Parathyroid adenoma (tissue), 2 donors: ENCODE results near the gene RMP24.
"Not testable (repeated sequence)": the region's sequence is repeated elsewhere in the genome, so short reads cannot be mapped to it uniquely, and the experiment has no call there.

Experiments used
- H2AFZ ChIP-seq: fragments of 300-600 bp; sonication (generic); one replicate; pipeline ENCODE4 v1.7.0; 2017; ENCODE audit warnings: antibody characterized with exemption, mild to moderate bottlenecking
- H3K27ac ChIP-seq: fragments of 300-600 bp; sonication (generic); one replicate; pipeline ENCODE4 v1.7.0; 2017
- H3K27me3 ChIP-seq: fragments of 300-600 bp; sonication (generic); one replicate; pipeline ENCODE4 v1.7.0; 2017; ENCODE audit warnings: low read length; ENCODE audit not compliant: control insufficient read depth, insufficient read depth
- H3K36me3 ChIP-seq: fragments of 300-600 bp; sonication (generic); one replicate; pipeline ENCODE4 v1.7.0; 2017; ENCODE audit warnings: low read length; ENCODE audit not compliant: control insufficient read depth, insufficient read depth
- H3K4me1 ChIP-seq: fragments of 300-600 bp; sonication (generic); one replicate; pipeline ENCODE4 v1.7.0; 2017; ENCODE audit warnings: control low read depth
- H3K4me2 ChIP-seq: fragments of 300-600 bp; sonication (generic); one replicate; pipeline ENCODE4 v1.7.0; 2017; ENCODE audit warnings: low read length
- H3K4me3 ChIP-seq: fragments of 300-600 bp; sonication (generic); one replicate; pipeline ENCODE4 v1.7.0; 2017; ENCODE audit warnings: low read depth, low read length
- H3K79me2 ChIP-seq: fragments of 300-600 bp; sonication (generic); one replicate; pipeline ENCODE4 v1.7.0; 2017; ENCODE audit warnings: control low read depth
- H3K9ac ChIP-seq: fragments of 300-600 bp; sonication (generic); one replicate; pipeline ENCODE4 v1.7.0; 2017; ENCODE audit warnings: mild to moderate bottlenecking
- H3K9me3 ChIP-seq: fragments of 300-600 bp; sonication (generic); one replicate; pipeline ENCODE4 v1.7.0; 2017; ENCODE audit warnings: low read length; ENCODE audit not compliant: control insufficient read depth
- CTCF ChIP-seq: fragments of 300-600 bp; sonication (generic); IDR thresholded peaks from one replicate; pipeline ENCODE4 v1.7.0; 2017; ENCODE audit warnings: antibody characterized with exemption, mild to moderate bottlenecking
- donor health status: primary hyperparathyroidism.

Gene RMP24

DNA sequence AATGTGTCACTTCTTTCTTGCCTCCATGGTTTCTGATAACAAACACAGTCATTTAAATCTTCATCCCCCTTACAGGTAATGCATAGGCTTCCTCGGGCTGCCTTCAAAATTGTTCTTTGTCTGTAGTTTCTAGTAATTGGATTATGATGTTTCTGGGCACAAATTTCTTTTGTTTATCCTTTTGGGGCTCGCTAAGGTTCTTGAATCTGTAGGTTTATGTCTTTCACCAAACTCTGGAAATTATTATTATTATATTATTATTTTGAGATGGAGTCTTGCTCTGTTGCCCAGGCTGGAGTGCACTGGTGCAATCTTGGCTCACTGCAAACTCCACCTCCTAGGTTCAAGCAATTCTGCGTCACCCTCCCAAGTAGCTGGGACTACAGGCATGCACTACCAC is 16.3 kb upstream of the RMP24 start:
- no peak overlapping the region for H2AFZ ChIP-seq
- H3K36me3 ChIP-seq = no peaks in the 10 kb centered on the region
- no peaks in the 10 kb centered on the region for H3K9me3 ChIP-seq

DNA sequence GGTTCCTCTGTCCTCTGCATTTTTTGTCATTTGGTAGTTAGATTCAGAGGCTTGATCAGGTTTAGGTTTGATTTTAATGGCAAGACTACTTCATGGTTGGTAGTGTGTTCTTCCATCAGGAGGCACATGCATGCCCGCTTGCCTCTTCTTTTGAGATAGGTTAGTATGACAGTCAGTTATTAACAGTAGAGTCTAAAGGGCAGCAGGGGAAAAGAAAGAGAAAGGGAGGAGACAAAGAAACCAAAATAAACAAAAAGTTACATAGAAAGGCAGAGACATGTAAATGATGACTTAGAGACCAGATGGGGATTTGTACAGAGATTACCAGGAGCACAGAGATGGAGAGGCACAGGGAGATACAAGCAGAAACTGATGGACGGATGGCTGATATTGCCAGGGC is 10.2 kb upstream of the RMP24 start:
- Histone ChIP-seq H3K9me3 (no peaks in the 10 kb centered on the region), H3K36me3 (no peaks in the 10 kb centered on the region), H3K27ac (no peak overlapping the region), H2AFZ (no peak overlapping the region), H3K9ac (no peak overlapping the region), H3K4me2 (no peak overlapping the region), H3K27me3 (no peaks in the 10 kb centered on the region), H3K79me2 (no peaks in the 10 kb centered on the region), H3K4me1 (no peaks in the 10 kb centered on the region), H3K4me3 (no peak overlapping the region)
- no peak for TF ChIP-seq CTCF

More for the DNA sequence above, 16.3 kb upstream of the RMP24 start:
- no peaks in the 10 kb centered on the region for H3K4me1 ChIP-seq
- H3K4me3 ChIP-seq = no peak overlapping the region
- no peaks in the 10 kb centered on the region for H3K79me2 ChIP-seq
- no peak for TF ChIP-seq CTCF
- no peak overlapping the region for H3K9ac ChIP-seq
- no peak overlapping the region for H3K27ac ChIP-seq
- no peak overlapping the region for H3K4me2 ChIP-seq
- no peaks in the 10 kb centered on the region for H3K27me3 ChIP-seq

DNA sequence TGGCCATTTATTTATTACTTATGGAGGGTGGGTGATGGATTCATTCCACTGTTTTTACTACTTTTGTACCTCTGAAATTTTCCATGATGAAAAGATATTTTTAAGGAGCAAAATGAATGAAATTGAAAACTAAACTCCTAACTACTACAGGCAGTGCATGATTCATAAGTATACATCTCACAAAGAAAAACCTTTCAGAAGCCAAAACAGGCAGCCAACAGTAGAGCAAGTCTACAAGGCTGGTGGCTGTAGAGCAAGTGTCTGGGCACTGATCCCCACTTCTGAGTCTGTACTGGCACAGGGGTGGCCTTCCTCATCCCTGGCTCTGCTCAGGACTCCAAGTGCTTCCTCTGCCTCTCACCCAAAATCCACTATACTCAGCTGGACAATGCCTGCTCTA is 8.2 kb upstream of the RMP24 start:
- no peak overlapping the region for H2AFZ ChIP-seq
- no peaks in the 10 kb centered on the region for H3K4me1 ChIP-seq
- H3K27ac ChIP-seq = no peak overlapping the region
- H3K27me3 ChIP-seq = no peaks in the 10 kb centered on the region
- no peaks in the 10 kb centered on the region for H3K36me3 ChIP-seq
- no peak overlapping the region for H3K9ac ChIP-seq
- H3K79me2 ChIP-seq = no peaks in the 10 kb centered on the region
- H3K4me3 ChIP-seq = no peak overlapping the region
- TF ChIP-seq CTCF = no peak
- no peak overlapping the region for H3K4me2 ChIP-seq
- H3K9me3 ChIP-seq = no peaks in the 10 kb centered on the region

GRCh38 chr18:35967866-35968265 is 4.6 kb upstream of the RMP24 start:
- not testable (repeated sequence) for H3K9me3 ChIP-seq, H3K4me2 ChIP-seq, H3K27me3 ChIP-seq, H3K9ac ChIP-seq, H3K4me3 ChIP-seq, H2AFZ ChIP-seq, H3K27ac ChIP-seq, H3K79me2 ChIP-seq, H3K4me1 ChIP-seq, H3K36me3 ChIP-seq

- no peak for TF ChIP-seq CTCF
- Histone ChIP-seq H3K9me3 (no peaks in the 10 kb centered on the region), H3K9ac (no peak overlapping the region), H3K4me2 (no peak overlapping the region), H3K4me3 (no peak overlapping the region), H2AFZ (no peak overlapping the region), H3K4me1 (peaks cover 6% of the 10 kb centered on the region), H3K27ac (no peak overlapping the region), H3K36me3 (no peaks in the 10 kb centered on the region), H3K79me2 (peaks cover 3% of the 10 kb centered on the region), H3K27me3 (no peaks in the 10 kb centered on the region)
Observed at GRCh38 chr18:35968278-35968880, 4.1 kb upstream of the RMP24 start.
